ENCODE data around the gene WDR37.

Gene WDR37

DNA sequence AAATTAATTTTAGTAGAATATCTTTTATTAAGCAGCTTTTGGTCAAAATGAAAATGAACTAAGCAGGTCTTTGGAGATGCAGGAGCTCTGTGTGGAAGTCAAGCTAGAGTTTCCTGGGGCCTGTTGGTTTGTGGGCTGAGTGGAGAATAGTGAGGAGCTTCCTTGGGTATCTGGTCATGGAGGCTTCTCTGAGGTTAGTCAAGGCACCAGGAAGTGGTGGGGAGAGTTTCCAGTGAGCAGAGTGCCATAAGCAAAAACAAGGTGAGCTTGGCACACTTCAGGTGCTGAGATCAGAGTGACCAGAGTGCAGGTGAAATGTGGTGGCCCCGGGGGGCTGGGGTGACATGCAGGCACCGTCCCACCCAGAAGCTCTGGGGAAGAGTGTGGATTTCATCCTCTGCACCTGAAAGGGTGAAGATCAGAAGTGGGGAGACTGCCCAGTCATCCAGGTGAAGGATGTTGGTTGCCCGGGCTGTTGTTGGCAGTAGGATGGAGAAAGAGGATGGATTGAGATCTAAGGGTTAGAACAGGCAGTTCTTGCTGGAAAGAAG, 77.4 kb downstream of the WDR37 start:
- H2BK5ac ChIP-seq (ENCODE audit: low read depth, low read length, poor library complexity, severe bottlenecking): no peak overlapping the region
- H2BK120ac ChIP-seq (ENCODE audit: low read depth, low read length): no peak overlapping the region
- H3K4me3 ChIP-seq (ENCODE audit: insufficient read depth in 1 of 2, low read depth in 1 of 2, low read length in 2 of 2): no peak overlapping the region
- H3K9me3 ChIP-seq (ENCODE audit: control insufficient read depth, low read length): peaks cover 4% of the 10 kb centered on the region
- no peak overlapping the region for H2AFZ ChIP-seq (ENCODE audit: low read depth, low read length)
- H3K79me1 ChIP-seq (replicated peaks; ENCODE audit: low read length, poor library complexity, severe bottlenecking): peaks cover 15% of the 10 kb centered on the region
- no peak overlapping the region for H4K91ac ChIP-seq (ENCODE audit: low read length)
- no peaks in the 10 kb centered on the region for H3K27me3 ChIP-seq (ENCODE audit: control insufficient read depth in 1 of 2, insufficient read depth in 1 of 2, low read length in 2 of 2)
- H4K8ac ChIP-seq (ENCODE audit: low read length): no peak overlapping the region
- DNase-seq: no peak
- no peak overlapping the region for H3K4me2 ChIP-seq (ENCODE audit: low read length, poor library complexity, severe bottlenecking)
- no peak overlapping the region for H2BK15ac ChIP-seq (ENCODE audit: low read depth, poor library complexity, severe bottlenecking)
- no peak overlapping the region for H3K9ac ChIP-seq (ENCODE audit: low read length)
- no peak overlapping the region for H3K27ac ChIP-seq (ENCODE audit: low read length, poor library complexity, severe bottlenecking)
- H3K14ac ChIP-seq (ENCODE audit: low read length in 2 of 2): no peak overlapping the region
- H3K36me3 ChIP-seq (ENCODE audit: control insufficient read depth in 1 of 2, insufficient read depth in 2 of 2, low read depth in 1 of 2, low read length in 2 of 2): peaks cover 32 to 45% of the 10 kb centered on the region in 2 experiments
- no peak overlapping the region for H3K18ac ChIP-seq (ENCODE audit: low read depth in 1 of 2, low read length in 2 of 2)
- no peak overlapping the region for H2BK12ac ChIP-seq (ENCODE audit: low read length in 2 of 2)
- H2AK5ac ChIP-seq (ENCODE audit: low read length, severe bottlenecking): no peak overlapping the region
- H3K4me1 ChIP-seq (ENCODE audit: control insufficient read depth, insufficient read depth, low read depth, low read length): peaks cover 2% of the 10 kb centered on the region
- no peak overlapping the region for H3K23ac ChIP-seq (ENCODE audit: low read length in 2 of 2)
- 93% methylated on average over 3 of the region's 3 CpGs for WGBS
- no peak overlapping the region for H3K4ac ChIP-seq (ENCODE audit: low read depth in 1 of 2, low read length in 2 of 2)

DNA sequence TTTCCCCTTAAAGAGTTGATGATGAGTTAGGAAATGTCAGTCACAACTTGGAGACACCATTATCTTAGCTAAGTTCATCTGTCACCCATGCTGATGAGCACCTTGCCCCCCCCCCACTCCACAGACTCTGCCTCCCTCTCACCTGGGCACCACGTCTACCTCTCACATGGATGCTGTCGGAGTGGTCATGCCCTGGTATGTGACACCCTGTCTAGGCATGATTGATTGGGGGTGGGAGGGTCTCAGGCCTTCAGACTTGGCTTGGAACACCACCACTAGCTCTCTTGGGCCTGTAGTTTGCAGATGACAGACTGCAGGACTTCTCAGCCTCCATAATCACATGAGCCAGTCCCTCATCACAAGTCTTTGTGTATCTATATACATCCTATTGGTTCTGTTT, 78.0 kb downstream of the WDR37 start:
- peaks cover 5% of the 10 kb centered on the region for H3K9me3 ChIP-seq (ENCODE audit: control insufficient read depth, low read length)
- no peak overlapping the region for H2BK5ac ChIP-seq (ENCODE audit: low read depth, low read length, poor library complexity, severe bottlenecking)
- H3K36me3 ChIP-seq (ENCODE audit: control insufficient read depth in 1 of 2, insufficient read depth in 2 of 2, low read depth in 1 of 2, low read length in 2 of 2): peaks cover 26 to 39% of the 10 kb centered on the region in 2 experiments
- H3K4ac ChIP-seq (ENCODE audit: low read depth in 1 of 2, low read length in 2 of 2): no peak overlapping the region
- no peak overlapping the region for H2AFZ ChIP-seq (ENCODE audit: low read depth, low read length)
- no peak overlapping the region for H4K91ac ChIP-seq (ENCODE audit: low read length)
- H2BK15ac ChIP-seq (ENCODE audit: low read depth, poor library complexity, severe bottlenecking): no peak overlapping the region
- no peak overlapping the region for H2BK12ac ChIP-seq (ENCODE audit: low read length in 2 of 2)
- no peak overlapping the region for H3K27ac ChIP-seq (ENCODE audit: low read length, poor library complexity, severe bottlenecking)
- H3K23ac ChIP-seq (ENCODE audit: low read length in 2 of 2): no peak overlapping the region
- no peak overlapping the region for H3K9ac ChIP-seq (ENCODE audit: low read length)
- H3K4me3 ChIP-seq (ENCODE audit: insufficient read depth in 1 of 2, low read depth in 1 of 2, low read length in 2 of 2): no peak overlapping the region
- no peaks in the 10 kb centered on the region for H3K27me3 ChIP-seq (ENCODE audit: control insufficient read depth in 1 of 2, insufficient read depth in 1 of 2, low read length in 2 of 2)
- H3K4me2 ChIP-seq (ENCODE audit: low read length, poor library complexity, severe bottlenecking): no peak overlapping the region
- WGBS: 92% methylated on average over 2 of the region's 2 CpGs
- H2BK120ac ChIP-seq (ENCODE audit: low read depth, low read length): no peak overlapping the region
- no peak overlapping the region for H3K14ac ChIP-seq (ENCODE audit: low read length in 2 of 2)
- peaks cover 2% of the 10 kb centered on the region for H3K4me1 ChIP-seq (ENCODE audit: control insufficient read depth, insufficient read depth, low read depth, low read length)
- peaks cover 10% of the 10 kb centered on the region for H3K79me1 ChIP-seq (replicated peaks; ENCODE audit: low read length, poor library complexity, severe bottlenecking)
- no peak overlapping the region for H2AK5ac ChIP-seq (ENCODE audit: low read length, severe bottlenecking)
- DNase-seq: no peak
- H3K18ac ChIP-seq (ENCODE audit: low read depth in 1 of 2, low read length in 2 of 2): no peak overlapping the region
- H4K8ac ChIP-seq (ENCODE audit: low read length): no peak overlapping the region

- Histone ChIP-seq H3K4me3 (ENCODE audit: insufficient read depth in 1 of 2, low read depth in 1 of 2, low read length in 2 of 2) (no peak overlapping the region), H3K23ac (ENCODE audit: low read length in 2 of 2) (no peak overlapping the region), H3K27ac (ENCODE audit: low read length, poor library complexity, severe bottlenecking) (no peak overlapping the region), H2BK12ac (ENCODE audit: low read length in 2 of 2) (no peak overlapping the region), H2AK5ac (ENCODE audit: low read length, severe bottlenecking) (no peak overlapping the region), H2BK15ac (ENCODE audit: low read depth, poor library complexity, severe bottlenecking) (no peak overlapping the region), H3K14ac (ENCODE audit: low read length in 2 of 2) (no peak overlapping the region), H3K36me3 (ENCODE audit: control insufficient read depth in 1 of 2, insufficient read depth in 2 of 2, low read depth in 1 of 2, low read length in 2 of 2) (peaks cover 9 to 18% of the 10 kb centered on the region in 2 experiments), H4K91ac (ENCODE audit: low read length) (no peak overlapping the region), H3K4me1 (ENCODE audit: control insufficient read depth, insufficient read depth, low read depth, low read length) (peaks cover 2% of the 10 kb centered on the region), H3K9me3 (ENCODE audit: control insufficient read depth, low read length) (peaks cover 5% of the 10 kb centered on the region), H3K27me3 (ENCODE audit: control insufficient read depth in 1 of 2, insufficient read depth in 1 of 2, low read length in 2 of 2) (peaks cover 1 to 4% of the 10 kb centered on the region in 2 experiments), H2AFZ (ENCODE audit: low read depth, low read length) (no peak overlapping the region), H3K18ac (ENCODE audit: low read depth in 1 of 2, low read length in 2 of 2) (no peak overlapping the region), H3K9ac (ENCODE audit: low read length) (no peak overlapping the region), H3K4ac (ENCODE audit: low read depth in 1 of 2, low read length in 2 of 2) (no peak overlapping the region), H3K4me2 (ENCODE audit: low read length, poor library complexity, severe bottlenecking) (no peak overlapping the region), H2BK120ac (ENCODE audit: low read depth, low read length) (no peak overlapping the region), H3K79me1 (replicated peaks; ENCODE audit: low read length, poor library complexity, severe bottlenecking) (peaks cover 2% of the 10 kb centered on the region), H4K8ac (ENCODE audit: low read length) (no peak overlapping the region), H2BK5ac (ENCODE audit: low read depth, low read length, poor library complexity, severe bottlenecking) (no peak overlapping the region)
- DNase-seq: no peak
These were observed 80.1 kb downstream of the WDR37 start for GRCh38 chr10:1136268-1136667.

GRCh38 chr10:1137499-1138163, 81.4 kb downstream of the WDR37 start:
- H2BK12ac ChIP-seq (ENCODE audit: low read length in 2 of 2): no peak overlapping the region
- H3K23ac ChIP-seq (ENCODE audit: low read length in 2 of 2): no peak overlapping the region
- H4K8ac ChIP-seq (ENCODE audit: low read length): no peak overlapping the region
- H3K4ac ChIP-seq (ENCODE audit: low read depth in 1 of 2, low read length in 2 of 2): no peak overlapping the region
- peaks cover 2% of the 10 kb centered on the region for H3K4me1 ChIP-seq (ENCODE audit: control insufficient read depth, insufficient read depth, low read depth, low read length)
- no peak overlapping the region for H4K91ac ChIP-seq (ENCODE audit: low read length)
- 88% methylated on average over 7 of the region's 10 CpGs for WGBS
- H2BK5ac ChIP-seq (ENCODE audit: low read depth, low read length, poor library complexity, severe bottlenecking): no peak overlapping the region
- H2BK120ac ChIP-seq (ENCODE audit: low read depth, low read length): no peak overlapping the region
- H3K14ac ChIP-seq (ENCODE audit: low read length in 2 of 2): no peak overlapping the region
- no peak overlapping the region for H3K4me2 ChIP-seq (ENCODE audit: low read length, poor library complexity, severe bottlenecking)
- no peak overlapping the region for H2AFZ ChIP-seq (ENCODE audit: low read depth, low read length)
- H3K27me3 ChIP-seq (ENCODE audit: control insufficient read depth in 1 of 2, insufficient read depth in 1 of 2, low read length in 2 of 2): peaks cover 4 to 6% of the 10 kb centered on the region in 2 experiments
- H3K4me3 ChIP-seq (ENCODE audit: insufficient read depth in 1 of 2, low read depth in 1 of 2, low read length in 2 of 2): no peak overlapping the region
- no peaks in the 10 kb centered on the region for H3K79me1 ChIP-seq (replicated peaks; ENCODE audit: low read length, poor library complexity, severe bottlenecking)
- no peak overlapping the region for H2AK5ac ChIP-seq (ENCODE audit: low read length, severe bottlenecking)
- no peak for DNase-seq
- H2BK15ac ChIP-seq (ENCODE audit: low read depth, poor library complexity, severe bottlenecking): no peak overlapping the region
- no peak overlapping the region for H3K27ac ChIP-seq (ENCODE audit: low read length, poor library complexity, severe bottlenecking)
- H3K9ac ChIP-seq (ENCODE audit: low read length): no peak overlapping the region
- H3K18ac ChIP-seq (ENCODE audit: low read depth in 1 of 2, low read length in 2 of 2): no peak overlapping the region
- H3K9me3 ChIP-seq (ENCODE audit: control insufficient read depth, low read length): peaks cover 5% of the 10 kb centered on the region
- peaks cover 2 to 5% of the 10 kb centered on the region in 2 experiments for H3K36me3 ChIP-seq (ENCODE audit: control insufficient read depth in 1 of 2, insufficient read depth in 2 of 2, low read depth in 1 of 2, low read length in 2 of 2)

Data from mesenchymal stem cell (in vitro differentiated cells and primary cell).